GF-D8 (cell line): ENCODE data around the gene PTPN3.
A peak's percentile ranks its signal among the peaks of the same experiment; 100 is the strongest.

Source experiments
- DNase-seq: peaks from one replicate; lab custom pipeline; 2025; lab: John Stamatoyannopoulos, UW

The PTPN3 gene

DNA sequence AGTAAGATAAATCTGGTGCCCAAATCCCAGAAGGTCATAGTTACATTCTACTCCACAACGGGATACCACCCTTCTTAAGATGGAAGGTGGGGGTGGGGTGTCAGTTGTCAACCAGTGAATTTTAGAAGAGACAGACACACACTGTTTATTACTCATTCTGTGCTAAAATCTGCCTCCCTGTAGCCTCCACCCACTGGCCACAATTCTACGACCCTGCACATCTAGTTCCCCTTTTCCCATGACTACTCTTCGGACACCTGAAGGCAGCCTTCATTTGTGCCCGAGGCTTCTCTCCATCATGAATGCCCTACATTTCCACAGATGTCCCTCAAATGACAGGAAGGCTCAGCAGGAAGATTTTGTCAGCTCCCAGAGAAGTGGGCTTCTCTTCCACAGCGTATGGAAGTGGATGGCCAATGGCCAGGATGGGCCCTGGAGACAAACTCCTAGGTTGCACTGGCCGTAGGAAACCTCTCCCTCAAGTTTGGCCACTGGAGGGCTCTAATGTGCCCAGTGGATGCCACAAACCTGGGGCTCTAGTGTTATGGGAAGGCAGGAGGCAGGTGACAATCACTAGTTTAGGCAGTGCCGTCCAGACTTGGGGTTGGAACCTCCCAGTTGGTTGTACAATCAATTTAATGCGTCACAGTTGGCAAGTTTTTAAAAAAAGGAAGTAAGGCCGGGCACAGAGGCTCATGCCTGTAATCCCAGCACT is 46.6 kb downstream of the PTPN3 start:
- DNase-seq: no peak

DNA sequence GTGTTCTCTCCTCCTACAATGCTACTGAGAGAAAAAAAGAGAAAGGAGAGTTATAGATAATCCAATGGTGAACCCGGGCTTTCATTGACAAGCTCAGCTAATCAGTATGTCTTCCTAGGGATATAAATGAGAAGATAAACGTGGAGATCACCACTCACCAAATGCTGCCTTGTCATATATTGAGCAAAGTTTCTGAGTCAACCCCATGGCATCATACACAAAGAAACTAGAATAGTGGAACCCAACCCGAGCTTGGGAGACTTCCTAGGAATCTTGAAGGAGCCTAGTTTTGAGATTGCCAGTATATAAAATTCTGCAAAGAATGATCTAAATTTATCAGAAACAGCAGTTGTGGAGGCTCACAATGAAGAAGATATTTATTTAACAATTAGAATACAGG is 47.8 kb downstream of the PTPN3 start:
- DNase-seq: no peak

DNA sequence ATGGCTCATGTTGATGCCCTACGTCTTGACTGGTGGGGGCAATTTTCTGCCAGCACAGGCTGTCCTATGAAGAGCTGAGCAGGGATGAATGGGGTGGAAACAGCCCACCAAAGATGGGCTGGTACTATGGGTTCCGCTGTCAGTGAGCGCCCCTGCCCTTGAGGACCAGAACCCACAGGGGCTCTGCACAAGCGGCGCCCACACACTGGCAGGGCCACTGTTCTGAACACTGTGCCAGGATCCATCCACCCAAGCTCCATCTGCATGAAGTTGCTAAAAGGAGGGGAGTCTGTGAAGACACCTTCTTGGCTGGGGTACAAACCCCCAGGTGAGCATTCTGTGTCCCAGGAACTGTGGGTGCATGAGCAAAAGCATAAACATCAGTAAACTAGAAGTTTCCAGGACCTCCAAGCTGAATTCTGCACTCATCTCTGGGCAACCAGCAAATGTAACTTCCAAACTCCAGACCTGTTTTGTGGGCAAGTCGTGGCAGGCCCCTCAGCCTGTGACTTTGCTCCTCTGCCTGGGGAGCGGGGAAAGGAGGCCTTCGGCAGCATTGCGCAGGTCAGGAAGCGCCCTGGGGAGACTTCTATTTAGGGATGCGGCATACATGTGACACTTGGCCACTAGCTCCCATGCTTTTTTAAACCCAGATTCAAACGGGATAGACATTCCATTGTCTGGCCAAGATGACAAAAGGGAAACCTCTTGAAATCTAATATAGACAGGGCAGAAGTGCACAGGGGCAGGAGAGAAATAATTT is 48.9 kb downstream of the PTPN3 start:
- DNase-seq: no peak

DNA sequence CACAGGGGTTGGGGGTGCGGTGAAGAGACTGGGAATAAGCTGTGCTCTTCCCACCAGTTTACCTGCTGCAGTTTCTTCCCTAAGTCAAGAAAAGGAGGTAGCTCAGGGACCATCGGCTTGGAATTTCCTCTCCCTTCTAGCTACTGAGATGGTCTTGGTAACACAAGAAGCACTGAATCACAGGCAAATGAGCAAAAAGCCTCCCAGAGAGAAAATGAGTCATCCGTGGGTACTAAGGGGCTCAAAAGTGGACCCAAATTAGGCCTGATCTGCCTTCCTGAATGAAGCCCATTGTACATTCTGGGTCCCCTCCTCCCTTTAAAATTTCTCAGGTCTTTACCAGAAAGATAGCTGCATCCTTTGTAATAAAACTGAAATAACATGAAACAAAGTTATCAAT is 49.9 kb downstream of the PTPN3 start:
- no peak for DNase-seq

DNA sequence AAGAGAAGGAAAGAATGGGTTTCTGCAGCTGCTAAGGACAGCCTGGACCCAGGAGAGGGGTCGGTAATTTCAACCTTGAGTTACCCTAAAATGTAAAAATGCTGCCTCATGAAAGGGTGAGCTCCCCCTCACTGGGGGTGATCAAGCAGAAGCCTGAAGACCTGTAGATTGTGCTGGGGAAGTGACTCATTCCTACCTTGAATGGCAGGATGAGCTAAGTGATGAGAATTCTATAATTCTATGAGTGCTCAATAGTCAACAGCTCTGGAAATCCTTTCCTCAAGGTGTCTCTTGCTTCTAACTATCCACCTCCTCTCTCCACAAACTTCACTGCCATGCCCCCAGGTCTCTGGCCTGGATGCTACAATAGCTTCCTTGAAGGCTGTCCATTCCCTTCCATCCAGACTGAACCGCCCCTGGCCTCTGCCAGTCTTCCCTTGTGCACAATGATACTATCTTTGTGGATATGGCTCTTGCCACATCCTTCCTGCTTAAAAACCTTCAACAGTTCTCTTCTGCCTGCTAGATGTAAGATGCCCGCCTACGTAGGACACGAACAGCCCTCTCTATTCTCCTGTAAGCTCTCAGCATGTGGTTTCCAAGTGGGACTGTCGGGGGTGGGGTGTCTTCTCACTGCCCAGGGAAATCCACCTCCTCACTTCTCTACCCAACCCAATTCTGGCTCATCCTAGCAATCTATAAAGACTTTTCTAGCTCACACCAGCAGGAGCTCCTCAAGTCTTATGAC is 50.6 kb downstream of the PTPN3 start:
- peak; percentile 44 for DNase-seq

DNA sequence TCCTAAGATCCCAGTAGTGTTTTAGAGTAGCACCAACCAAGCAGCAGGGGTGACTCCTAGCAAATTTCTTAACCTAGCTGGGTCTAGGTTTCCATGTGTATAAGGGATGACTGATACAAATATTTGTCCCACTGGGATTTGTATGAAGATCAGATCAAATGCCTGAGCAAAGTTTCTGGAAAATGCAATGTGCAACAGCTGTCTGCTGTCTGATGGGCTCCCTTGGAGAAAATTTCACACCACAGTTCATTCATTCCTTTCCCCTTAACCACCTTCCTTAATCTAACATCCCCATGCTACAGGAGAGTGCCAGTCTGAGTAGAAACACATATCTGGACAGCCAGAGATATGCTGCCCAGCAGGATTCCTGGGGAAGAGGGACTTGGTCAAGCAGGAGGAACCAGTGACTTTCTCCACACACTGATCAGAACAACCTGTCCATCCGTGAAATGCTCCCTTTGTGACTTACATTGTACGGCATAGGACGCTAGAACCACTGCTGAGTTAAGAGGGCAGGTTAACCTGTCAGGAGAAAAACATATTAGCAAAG is 53.3 kb downstream of the PTPN3 start:
- no peak for DNase-seq

DNA sequence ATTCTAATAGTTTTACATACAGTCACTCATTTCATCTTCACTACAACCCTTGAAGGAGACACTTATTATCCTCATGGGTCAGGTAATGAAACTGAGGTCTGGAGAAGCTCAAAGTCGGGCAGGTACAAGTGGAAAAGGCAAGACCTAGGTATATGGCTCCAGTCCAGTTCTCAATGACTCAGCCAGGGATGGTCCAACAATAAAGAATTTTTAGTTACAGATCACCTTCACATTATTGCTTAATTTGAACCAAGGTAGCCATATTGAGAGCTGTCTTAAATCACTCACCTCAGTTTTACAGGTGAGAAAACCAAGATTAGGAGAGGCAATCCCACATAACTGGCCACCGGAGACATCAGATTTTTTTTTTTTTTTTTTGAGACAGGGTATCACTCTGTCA is 55.4 kb downstream of the PTPN3 start:
- DNase-seq: no peak

DNA sequence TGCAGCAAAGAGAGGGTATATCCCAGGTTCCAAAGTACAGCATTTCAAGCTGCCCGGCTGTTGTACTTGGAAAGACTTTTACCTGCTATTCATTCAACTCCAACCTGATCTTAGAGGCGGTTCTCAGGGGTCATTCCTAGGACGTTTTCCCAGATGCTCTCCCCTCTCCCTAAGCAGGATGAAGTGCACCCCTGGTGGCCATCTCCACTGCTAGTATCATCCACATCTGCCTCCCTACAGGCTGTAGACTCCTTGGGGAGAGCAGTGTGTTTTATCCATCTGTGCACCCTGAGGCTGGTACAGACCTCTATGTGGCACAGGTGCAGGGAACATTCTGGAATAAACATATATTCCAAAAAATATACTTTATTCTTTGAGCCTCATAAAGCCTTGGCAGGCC is 56.8 kb downstream of the PTPN3 start:
- DNase-seq: no peak

DNA sequence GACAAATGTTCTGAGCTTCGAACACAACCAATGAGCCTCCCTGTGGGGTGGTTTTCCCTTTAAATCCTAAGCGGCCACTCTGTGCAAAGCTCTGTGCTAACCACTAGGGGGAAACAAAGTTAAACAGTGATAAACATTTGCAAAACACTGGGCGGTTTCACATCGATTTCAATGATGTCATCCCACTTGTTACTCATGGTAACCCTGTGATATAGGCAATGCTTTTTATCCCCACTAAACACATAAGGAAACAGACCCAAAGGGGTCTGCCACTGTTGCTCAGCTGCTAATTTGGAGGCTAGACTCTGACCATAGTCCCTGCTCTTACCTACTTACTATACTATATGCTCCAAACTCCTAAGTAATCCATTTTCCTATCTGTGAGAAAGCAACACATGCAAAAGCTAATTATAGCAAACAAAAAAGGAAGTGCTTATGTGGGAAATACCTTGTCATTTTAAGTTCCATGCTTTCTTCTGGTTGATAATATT is 57.3 kb downstream of the PTPN3 start:
- peak; percentile 59 for DNase-seq

DNA sequence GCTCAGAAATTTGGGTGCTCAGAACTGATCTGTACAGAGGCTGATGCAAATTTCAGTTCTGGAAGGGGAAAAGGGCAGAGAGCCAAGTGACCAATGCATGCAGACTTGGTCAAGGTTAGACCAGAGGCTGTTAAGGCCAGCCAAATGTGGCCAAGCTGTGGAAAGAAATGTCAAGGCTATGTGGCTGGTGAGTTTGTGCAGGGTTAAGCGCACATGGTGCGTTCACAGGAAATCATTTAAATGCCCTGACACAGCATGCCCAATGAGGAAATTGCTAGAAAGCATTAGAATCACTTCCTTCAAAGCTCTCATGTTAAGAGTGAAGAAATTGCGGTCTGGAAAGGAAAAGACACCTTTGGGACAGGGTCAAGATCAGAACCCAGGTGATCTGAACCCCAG is 58.0 kb downstream of the PTPN3 start:
- DNase-seq: peak; percentile 74

DNA sequence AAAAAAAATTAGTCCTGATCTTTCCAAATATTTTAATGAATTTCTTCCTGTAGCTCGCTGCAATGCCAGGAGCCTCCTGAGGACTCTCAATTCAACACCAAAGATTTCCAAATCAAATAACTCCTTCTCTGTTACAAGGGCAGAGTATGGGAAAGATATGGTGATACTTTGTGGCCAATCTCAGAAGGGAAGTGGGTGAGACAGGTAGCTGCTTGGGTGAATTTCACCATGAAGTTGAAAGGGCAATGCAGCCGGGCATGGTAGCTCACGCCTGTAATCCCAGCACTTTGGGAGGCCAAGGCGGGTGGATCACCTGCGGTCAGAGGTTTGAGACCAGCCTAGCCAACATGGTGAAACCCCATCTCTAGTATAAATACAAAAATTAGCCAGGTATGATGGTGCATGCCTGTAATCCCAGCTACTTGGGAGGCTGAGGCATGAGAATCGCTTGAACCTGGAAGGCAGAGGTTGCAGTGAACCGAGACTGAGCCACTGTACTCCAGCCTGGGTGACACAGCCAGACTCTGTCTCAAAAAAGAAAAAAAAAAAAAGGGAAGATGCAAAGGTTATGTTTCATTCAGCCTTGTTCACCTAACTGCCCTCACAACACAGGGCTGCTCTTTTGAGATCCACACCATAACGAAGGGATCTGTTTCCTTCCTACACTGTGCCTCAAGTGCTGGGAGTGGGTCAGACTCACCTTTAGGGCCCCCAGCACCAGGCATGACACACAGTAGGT is 58.6 kb downstream of the PTPN3 start:
- no peak for DNase-seq

DNA sequence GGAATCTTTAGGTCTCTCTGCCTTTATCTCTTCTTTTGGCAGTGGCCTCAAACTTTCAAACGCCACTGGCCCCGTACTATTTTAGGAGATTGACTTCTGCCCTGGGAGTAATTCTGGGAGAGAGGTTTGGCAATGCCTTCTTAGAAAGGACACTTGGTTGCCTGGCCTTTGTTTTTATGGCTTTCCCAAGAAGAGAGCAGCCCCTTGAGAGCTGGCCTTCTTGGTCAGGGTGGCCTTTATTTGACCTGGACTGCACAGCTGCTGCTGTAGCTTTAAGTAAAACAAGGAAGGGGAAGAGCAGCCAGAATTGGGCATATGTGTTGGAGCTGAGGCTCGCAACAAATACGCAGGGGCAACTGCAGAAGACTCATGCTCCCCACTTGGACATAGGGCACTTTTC is 60.8 kb downstream of the PTPN3 start:
- DNase-seq: peak; percentile 86

DNA sequence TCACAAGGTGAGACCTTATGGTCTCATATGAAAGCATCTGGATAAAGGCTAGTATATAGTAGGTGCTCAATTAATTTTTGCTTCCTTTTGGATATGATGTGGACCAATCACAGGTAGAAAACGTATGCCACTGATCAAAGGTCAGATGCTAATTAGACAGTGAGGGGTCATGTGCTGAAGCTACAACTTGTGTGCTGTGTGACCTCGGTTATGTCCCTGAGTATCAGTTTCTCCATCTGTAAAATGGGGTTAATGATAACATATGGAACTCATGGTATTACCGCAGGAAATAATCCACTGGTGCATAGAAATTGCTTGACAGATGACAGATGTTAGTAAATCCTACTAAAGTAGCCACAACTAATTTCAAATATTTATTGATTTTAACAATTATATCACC is 62.0 kb downstream of the PTPN3 start:
- no peak for DNase-seq

DNA sequence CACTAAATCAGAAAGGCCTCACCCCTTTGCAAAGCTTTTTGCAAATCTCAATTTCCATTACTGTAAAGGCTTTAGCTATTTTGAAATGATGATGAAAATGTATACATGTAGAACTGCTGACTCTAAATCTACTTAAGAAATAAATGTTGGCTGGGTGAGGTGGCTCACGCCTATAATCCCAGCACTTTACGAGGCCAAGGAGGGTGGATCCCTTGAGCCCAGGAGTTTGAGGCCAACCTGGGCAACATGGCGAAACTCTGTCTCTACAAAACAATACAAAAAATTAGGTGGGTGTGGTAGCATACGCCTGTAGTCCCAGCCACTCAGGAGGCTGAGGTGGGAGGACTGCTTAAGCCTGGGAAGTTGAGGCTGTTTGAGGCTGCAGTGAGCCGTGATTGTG is 64.6 kb downstream of the PTPN3 start:
- no peak for DNase-seq

DNA sequence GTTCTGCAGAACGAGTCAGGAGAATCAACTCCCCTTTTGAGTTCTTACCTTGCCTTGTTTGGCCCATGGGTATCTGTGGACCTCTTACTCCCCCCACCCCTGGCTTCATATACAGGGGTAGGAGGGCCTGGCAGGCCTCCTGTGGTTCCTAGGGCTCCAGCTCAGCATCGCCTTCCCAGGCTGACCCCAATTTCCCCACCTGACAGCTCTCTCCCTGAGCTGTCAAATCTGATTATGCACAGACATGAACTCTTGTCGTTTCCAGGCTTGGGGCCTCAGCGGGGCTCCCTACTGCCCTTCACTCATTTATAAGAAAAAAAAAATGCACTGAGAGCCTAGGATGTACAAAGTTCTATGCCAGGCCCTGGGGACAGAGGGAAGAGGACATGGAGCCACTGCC is 67.9 kb downstream of the PTPN3 start:
- no peak for DNase-seq

DNA sequence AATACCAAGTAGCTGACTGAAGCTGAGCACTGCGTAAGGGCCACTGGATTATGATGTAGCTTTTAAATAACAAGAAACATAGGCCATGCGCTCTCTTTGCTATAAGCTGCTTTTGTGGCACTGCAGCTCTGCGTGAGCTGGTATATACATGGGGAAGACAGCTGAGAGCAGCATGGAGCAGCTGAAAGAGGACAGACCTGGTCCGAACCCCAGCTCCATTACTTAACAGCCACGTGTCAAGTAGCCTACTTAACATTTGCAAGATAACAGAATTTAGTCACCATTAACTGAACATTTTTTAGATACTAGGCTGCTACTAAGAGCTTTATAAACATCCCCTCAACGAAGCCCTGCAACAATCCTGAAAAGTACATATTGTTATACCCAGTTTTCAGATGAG is 69.3 kb downstream of the PTPN3 start:
- no peak for DNase-seq

DNA sequence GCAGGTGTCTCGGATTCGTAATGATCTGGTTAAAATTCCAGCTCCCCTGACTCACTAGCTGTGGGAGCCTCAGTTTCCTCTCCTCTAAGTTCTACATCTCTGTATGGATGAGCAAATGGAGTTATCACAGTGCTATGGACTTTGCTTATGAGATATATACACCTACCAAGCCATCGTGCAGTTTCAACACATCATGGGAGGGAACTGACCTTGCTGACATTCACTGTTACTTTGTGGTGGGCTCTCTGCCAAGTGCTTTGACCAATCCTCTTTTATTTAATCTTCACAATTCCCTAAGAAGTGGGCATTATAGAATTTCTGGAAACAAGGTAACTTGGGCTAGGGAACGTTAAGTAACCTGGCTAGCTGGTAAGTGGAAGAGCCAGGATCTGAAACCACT is 70.2 kb downstream of the PTPN3 start:
- no peak for DNase-seq

DNA sequence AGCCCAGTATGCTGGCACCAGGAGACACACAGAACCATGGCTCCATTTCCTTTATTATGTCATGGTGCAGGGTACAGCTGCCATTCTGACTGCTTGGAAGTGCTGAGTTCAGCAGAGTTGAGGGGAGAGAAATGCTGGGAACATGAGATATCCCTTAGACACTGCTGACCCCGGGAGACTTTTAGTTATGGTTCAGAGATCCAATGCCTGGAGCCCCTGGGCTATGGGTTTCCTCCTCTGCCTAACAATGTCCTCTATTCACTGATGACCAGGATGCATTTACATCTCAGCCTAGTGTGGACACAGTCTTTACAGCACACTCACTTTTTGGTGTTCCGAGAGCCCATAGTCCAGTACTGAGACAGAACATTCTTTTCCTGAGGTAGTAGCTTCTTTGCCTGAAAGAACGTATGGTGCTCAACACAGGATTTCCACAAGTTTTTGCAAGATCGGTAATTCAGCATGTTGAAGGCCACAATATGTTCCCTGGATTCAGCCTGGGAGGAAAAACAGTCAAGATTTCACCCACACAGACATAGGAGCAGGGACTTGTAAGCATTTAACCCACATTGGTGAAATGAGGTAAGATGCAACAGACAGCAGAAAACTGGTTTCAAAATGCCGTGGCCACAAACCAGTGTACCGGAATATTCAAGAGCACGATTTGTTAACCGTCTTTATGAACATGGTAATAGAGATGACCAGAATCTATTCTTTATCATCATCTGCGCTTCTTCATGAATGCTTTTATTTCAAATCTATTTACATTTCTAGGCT is 71.3 kb downstream of the PTPN3 start:
- no peak for DNase-seq

DNA sequence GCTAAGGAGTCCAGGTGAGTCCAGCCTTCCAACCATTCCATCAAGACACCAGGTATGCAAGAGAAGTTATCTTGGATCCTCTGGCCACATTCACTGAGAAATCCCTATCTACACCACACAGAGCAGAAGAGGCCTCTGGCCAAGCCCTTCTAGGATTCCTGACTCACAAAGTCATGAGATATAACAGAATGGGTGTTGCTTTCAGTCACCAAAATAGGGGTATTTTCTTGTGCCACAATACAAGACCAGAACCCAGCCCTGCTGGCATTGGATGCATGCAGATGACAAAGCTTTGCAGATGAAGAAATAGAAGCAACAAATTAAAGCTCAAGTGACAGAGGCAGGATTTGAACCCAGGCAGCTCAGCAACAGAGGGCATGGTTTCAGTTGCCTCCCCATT is 73.5 kb downstream of the PTPN3 start:
- no peak for DNase-seq

DNA sequence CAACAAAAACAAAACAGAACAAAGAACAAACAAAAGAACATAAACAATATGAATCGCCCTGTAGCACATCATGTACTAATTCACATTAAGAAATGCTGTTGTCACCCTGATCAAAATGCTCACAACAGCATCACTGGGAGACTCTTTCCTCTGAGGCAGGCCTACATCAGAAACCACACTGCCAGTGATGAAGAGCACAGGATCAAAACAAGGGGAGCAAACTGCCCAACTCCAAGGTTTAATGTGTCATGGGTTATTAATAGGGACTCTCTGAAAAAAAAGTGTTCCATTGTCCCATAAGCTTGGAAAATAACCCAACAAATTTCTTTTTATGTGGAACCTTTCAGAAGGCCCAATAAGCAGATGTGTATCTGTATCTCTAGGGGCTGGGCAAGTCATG is 74.2 kb downstream of the PTPN3 start:
- no peak for DNase-seq

DNA sequence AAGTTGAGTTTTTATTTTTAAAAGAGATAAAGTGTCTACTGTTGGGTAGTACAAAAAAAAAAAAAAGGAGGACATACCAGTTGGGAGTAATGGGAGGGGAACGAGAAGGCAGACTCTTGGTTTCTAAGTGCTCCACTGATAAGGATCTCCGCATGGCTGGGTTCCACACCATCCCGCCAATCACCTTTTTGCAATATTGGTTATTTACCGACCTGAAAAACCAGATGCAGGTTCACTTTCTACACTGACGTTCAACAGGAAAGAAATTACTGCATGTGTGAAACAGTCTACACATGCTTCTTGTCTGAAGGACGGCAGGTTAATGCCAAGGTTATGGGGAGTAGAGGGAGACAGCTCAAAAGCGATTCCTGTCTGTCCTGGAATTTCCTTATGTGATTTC is 75.5 kb downstream of the PTPN3 start:
- no peak for DNase-seq
